Upper lobe of left lung (tissue), 6 donors: ENCODE data around the gene ROBO1. TPM values are rescaled to one million over a fixed set of nuclear protein-coding genes. Genes with fewer than 3 reads are reported as not detected.

Source experiments
- ATAC-seq, 2 donors: fragments of 200-7000 bp; cut with Tn5 transposase; one replicate each; pipeline ENCODE4 v1.9.1; 2022; ENCODE audit warnings: mild to moderate bottlenecking in 2 of 2, moderate library complexity in 2 of 2; ENCODE audit not compliant: low FRiP score in 2 of 2
- DNase-seq, 2 donors: peaks; one replicate each; pipeline ENCODE4 v3.0.0-alpha.2; 2019 to 2020
- H3K27ac ChIP-seq, 4 donors: fragments of 200-600 bp; sonication (generic); one replicate each; pipeline ENCODE4 v1.5.1; 2016 to 2019
- H3K27me3 ChIP-seq, 4 donors: fragments of 200-600 bp; sonication (generic); one replicate each; pipeline ENCODE4 v1.5.1; 2017 to 2019
- H3K36me3 ChIP-seq, 4 donors: fragments of 200-600 bp; sonication (generic); one replicate each; pipeline ENCODE4 v1.5.1; 2016 to 2019
- H3K4me1 ChIP-seq, 4 donors: fragments of 200-600 bp; sonication (generic); one replicate each; pipeline ENCODE4 v1.5.1; 2018 to 2019
- H3K4me3 ChIP-seq, 4 donors: fragments of 200-600 bp; sonication (generic); one replicate each; pipeline ENCODE4 v1.5.1; 2017 to 2019; ENCODE audit warnings: mild to moderate bottlenecking in 2 of 4, moderate library complexity in 1 of 4
- H3K9me3 ChIP-seq, 4 donors: fragments of 200-600 bp; sonication (generic); one replicate each; pipeline ENCODE4 v1.5.1; 2018 to 2019
- CTCF ChIP-seq, 6 experiments: fragments of 450-650 bp in 4 of 6; fragments of 200-600 bp in 2 of 6; sonication (generic) in 2 of 6; IDR thresholded peaks; one replicate each; pipeline ENCODE4 v1.5.1; 2016 to 2019; ENCODE audit warnings: antibody characterized with exemption in 6 of 6
- EP300 ChIP-seq, 4 donors: sonication (generic); formaldehyde crosslinking; IDR thresholded peaks; one replicate each; pipeline ENCODE4 v1.5.1; 2017; ENCODE audit warnings: antibody characterized with exemption in 4 of 4, control low read depth in 2 of 4
- POLR2A ChIP-seq, 4 donors: fragments of 450-650 bp; IDR thresholded peaks; one replicate each; pipeline ENCODE4 v1.5.1; 2016 to 2017; ENCODE audit warnings: antibody characterized with exemption in 4 of 4, mild to moderate bottlenecking in 2 of 4
- POLR2AphosphoS5 ChIP-seq, 2 donors: sonication (generic); formaldehyde crosslinking; IDR thresholded peaks; one replicate each; pipeline ENCODE4 v1.5.1; 2017; ENCODE audit warnings: antibody characterized with exemption in 2 of 2
- WGBS, 2 donors: methylation state at CpG; one replicate each; pipeline ENCODE4 v1.1.5; 2017 to 2018; 5-methylcytosine and 5-hydroxymethylcytosine counted together
- total RNA-seq, 6 donors: library from RNA; depleted of rRNA in 4 of 6; stranded (reverse); fragments of >200 nt in 4 of 6; gene quantifications; one replicate each; pipeline versions ENCODE4 v1.1.0 to v1.2.1, GENCODE V29; 2016 to 2021
- donor health status: DM: no; HTN: no; CAD: no; lungs with moderate emphysema.
- donor health status: DM: no; HTN: yes; CAD: no; lungs with severe emphysema.

The ROBO1 gene
- total RNA-seq, 6 donors from 2014 or later = 10.5 to 29.0 (median 18.0) TPM

GRCh38 chr3:78873641-78874040, 894.2 kb downstream of the ROBO1 start:
- H3K9me3 ChIP-seq = no peaks in the 10 kb centered on the region
- no peak overlapping the region for H3K27ac ChIP-seq
- no peaks in the 10 kb centered on the region for H3K36me3 ChIP-seq
- no peaks in the 10 kb centered on the region for H3K27me3 ChIP-seq
- WGBS, 2 donors = 78 to 80% methylated on average over 2 of the region's 2 CpGs
- ATAC-seq = no peak
- DNase-seq = no peak
- H3K4me1 ChIP-seq = no peaks in the 10 kb centered on the region
- TF ChIP-seq POLR2A (IDR thresholded peaks at IDR 0.05) (no peak), EP300 (IDR thresholded peaks at IDR 0.05) (no peak), POLR2AphosphoS5 (IDR thresholded peaks at IDR 0.05) (no peak), CTCF (IDR thresholded peaks at IDR 0.05) (no peak)
- H3K4me3 ChIP-seq = no peak overlapping the region

- no peak for ATAC-seq
- 42 to 59% methylated on average over 3 of the region's 3 CpGs for WGBS, 2 donors
- DNase-seq = no peak
Observed at GRCh38 chr3:78872195-78872594, 895.6 kb downstream of the ROBO1 start.

GRCh38 chr3:78871048-78871447, 896.8 kb downstream of the ROBO1 start:
- H3K4me1 ChIP-seq = no peaks in the 10 kb centered on the region
- H3K4me3 ChIP-seq = no peak overlapping the region
- TF ChIP-seq POLR2AphosphoS5 (IDR thresholded peaks at IDR 0.05) = no peak
- TF ChIP-seq CTCF (IDR thresholded peaks at IDR 0.05) = no peak
- TF ChIP-seq POLR2A (IDR thresholded peaks at IDR 0.05) = no peak
- TF ChIP-seq EP300 (IDR thresholded peaks at IDR 0.05) = no peak
- 89 to 90% methylated on average over 4 of the region's 4 CpGs for WGBS, 2 donors
- ATAC-seq = no peak
- no peak for DNase-seq
- H3K27ac ChIP-seq = no peak overlapping the region
- no peaks in the 10 kb centered on the region for H3K9me3 ChIP-seq
- H3K36me3 ChIP-seq = no peaks in the 10 kb centered on the region
- H3K27me3 ChIP-seq = no peaks in the 10 kb centered on the region

More at GRCh38 chr3:78872195-78872594, 895.6 kb downstream of the ROBO1 start:
- Histone ChIP-seq H3K27me3 (no peaks in the 10 kb centered on the region), H3K27ac (no peak overlapping the region), H3K4me3 (no peak overlapping the region), H3K36me3 (no peaks in the 10 kb centered on the region), H3K4me1 (no peaks in the 10 kb centered on the region), H3K9me3 (no peaks in the 10 kb centered on the region)
- TF ChIP-seq POLR2AphosphoS5 (IDR thresholded peaks at IDR 0.05) (no peak), POLR2A (IDR thresholded peaks at IDR 0.05) (no peak), CTCF (IDR thresholded peaks at IDR 0.05) (no peak), EP300 (IDR thresholded peaks at IDR 0.05) (no peak)

- no peaks in the 10 kb centered on the region for H3K27me3 ChIP-seq
- H3K27ac ChIP-seq = no peak overlapping the region
- no peaks in the 10 kb centered on the region for H3K9me3 ChIP-seq
- TF ChIP-seq EP300 (IDR thresholded peaks at IDR 0.05) (no peak), POLR2A (IDR thresholded peaks at IDR 0.05) (no peak), POLR2AphosphoS5 (IDR thresholded peaks at IDR 0.05) (no peak), CTCF (IDR thresholded peaks at IDR 0.05) (no peak)
- no peak for ATAC-seq
- no peak for DNase-seq
- 89 to 91% methylated on average over 3 of the region's 3 CpGs for WGBS, 2 donors
- no peaks in the 10 kb centered on the region for H3K36me3 ChIP-seq
- H3K4me1 ChIP-seq = no peaks in the 10 kb centered on the region
- H3K4me3 ChIP-seq = no peak overlapping the region
Observed at GRCh38 chr3:78870484-78870883, 897.3 kb downstream of the ROBO1 start.

- Histone ChIP-seq H3K4me1 (no peaks in the 10 kb centered on the region), H3K9me3 (no peaks in the 10 kb centered on the region), H3K36me3 (no peaks in the 10 kb centered on the region), H3K4me3 (no peak overlapping the region), H3K27ac (no peak overlapping the region), H3K27me3 (no peaks in the 10 kb centered on the region)
- no peak for ATAC-seq
- no peak for DNase-seq
- 77 to 90% methylated on average over 1 of the region's 1 CpG for WGBS, 2 donors
- TF ChIP-seq CTCF (IDR thresholded peaks at IDR 0.05) = no peak
- TF ChIP-seq POLR2A (IDR thresholded peaks at IDR 0.05) = no peak
- TF ChIP-seq POLR2AphosphoS5 (IDR thresholded peaks at IDR 0.05) = no peak
- TF ChIP-seq EP300 (IDR thresholded peaks at IDR 0.05) = no peak
Observed at GRCh38 chr3:78868570-78868969, 899.2 kb downstream of the ROBO1 start.
